Hepatocyte (in vitro differentiated cells): ENCODE measurements around the gene PILRB. TPM values are rescaled to one million over a fixed set of nuclear protein-coding genes. Genes with fewer than 3 reads are reported as not detected.
A peak's percentile ranks its signal among the peaks of the same experiment; 100 is the strongest.
"Not testable (repeated sequence)": the region's sequence is repeated elsewhere in the genome, so short reads cannot be mapped to it uniquely, and the experiment has no call there.

Experiments used
- DNase-seq: peaks from one replicate; pipeline ENCODE4 v3.0.0-alpha.2; 2016; ENCODE audit warnings: low spot score
- H2AFZ ChIP-seq: fragments of 200-600 bp; sonication (generic); 2 replicates; pipeline ENCODE4 v1.6.0; 2016; ENCODE audit warnings: antibody characterized with exemption, mild to moderate bottlenecking
- H3K27ac ChIP-seq: fragments of 200-600 bp; sonication (generic); 2 replicates; pipeline ENCODE4 v1.5.1; 2016; ENCODE audit warnings: mild to moderate bottlenecking
- H3K27me3 ChIP-seq: fragments of 200-600 bp; sonication (generic); 2 replicates; pipeline ENCODE4 v1.6.1; 2016
- H3K36me3 ChIP-seq: fragments of 200-600 bp; sonication (generic); replicated peaks from 2 replicates; pipeline ENCODE4 v1.5.1; 2016; ENCODE audit warnings: low read depth; ENCODE audit not compliant: insufficient read depth
- H3K4me1 ChIP-seq: fragments of 200-600 bp; sonication (generic); 2 replicates; pipeline ENCODE4 v1.5.1; 2016; ENCODE audit warnings: mild to moderate bottlenecking, moderate library complexity; ENCODE audit not compliant: insufficient read depth
- H3K4me2 ChIP-seq: fragments of 200-600 bp; sonication (generic); 2 replicates; pipeline ENCODE4 v1.6.0; 2016
- H3K4me3 ChIP-seq: fragments of 200-600 bp; sonication (generic); 2 replicates; pipeline ENCODE4 v1.5.1; 2016; ENCODE audit warnings: mild to moderate bottlenecking
- H3K79me2 ChIP-seq: fragments of 200-600 bp; sonication (generic); 2 replicates; pipeline ENCODE4 v1.6.0; 2017; ENCODE audit warnings: mild to moderate bottlenecking
- H3K9me2 ChIP-seq: fragments of 200-600 bp; sonication (generic); replicated peaks from 2 replicates; pipeline ENCODE4 v1.6.0; 2017; ENCODE audit warnings: mild to moderate bottlenecking; ENCODE audit not compliant: insufficient read depth
- H3K9me3 ChIP-seq: fragments of 200-600 bp; sonication (generic); 2 replicates; pipeline ENCODE4 v1.5.1; 2016; ENCODE audit warnings: low read depth, mild to moderate bottlenecking
- H4K20me1 ChIP-seq: fragments of 200-600 bp; sonication (generic); 2 replicates; pipeline ENCODE4 v1.6.0; 2016; ENCODE audit warnings: mild to moderate bottlenecking; ENCODE audit not compliant: insufficient read depth, poor library complexity, severe bottlenecking
- CTCF ChIP-seq: fragments of 200-600 bp; sonication (generic); IDR thresholded peaks from 2 replicates; pipeline ENCODE4 v1.5.1; 2016; ENCODE audit warnings: antibody characterized with exemption, mild to moderate bottlenecking; ENCODE audit not compliant: poor library complexity
- EZH2 ChIP-seq: fragments of 200-600 bp; sonication (generic); IDR thresholded peaks from 2 replicates; pipeline ENCODE4 v1.6.1; 2016; ENCODE audit warnings: antibody characterized with exemption, mild to moderate bottlenecking, borderline replicate concordance
- EZH2phosphoT487 ChIP-seq: fragments of 200-600 bp; sonication (generic); IDR thresholded peaks from one replicate; pipeline ENCODE4 v1.6.1; 2018; ENCODE audit warnings: antibody characterized with exemption, mild to moderate bottlenecking, low read depth, moderate library complexity; ENCODE audit not compliant: unreplicated experiment, severe bottlenecking
- WGBS: methylation state at CpG from one replicate; pipeline ENCODE4 v1.1.6; 2016; ENCODE audit warnings: low lambda C conversion rate; ENCODE audit errors: missing lambda C conversion rate; 5-methylcytosine and 5-hydroxymethylcytosine counted together
- polyA plus RNA-seq: library from polyadenylated mRNA; unstranded; fragments of >200 nt; fragmentation: Nextera tagmentation; extraction: Ambion mirVana; gene quantifications from 2 replicates; pipeline ENCODE4 v1.2.1, GENCODE V29; 2016
- total RNA-seq: library from RNA; depleted of rRNA; stranded (reverse); fragments of >200 nt; gene quantifications from 2 replicates; pipeline ENCODE4 v1.2.3, GENCODE V29; 2014

The PILRB gene
- 17.8 and 33.2 TPM in 2 replicates for total RNA-seq
- polyA plus RNA-seq = 37.4 and 63.4 TPM in 2 replicates

GRCh38 chr7:100358027-100358856 lies at the start of gene PILRB:
Gene PILRB, plus strand, starts transcription at chr7:100358117. Its CDS starts 186 bp downstream, at chr7:100358303.
- H3K27me3 ChIP-seq = no peaks in the 10 kb centered on the region
- WGBS = 86% methylated on average over 10 of the region's 11 CpGs
- TF ChIP-seq CTCF = no peak
- TF ChIP-seq EZH2phosphoT487 = no peak
- no peak for TF ChIP-seq EZH2
- no peak within 1 kb of the TSS for H2AFZ ChIP-seq
- H3K36me3 ChIP-seq = no peaks in the 10 kb centered on the region
- no peaks in the 10 kb centered on the region for H3K9me3 ChIP-seq
- H3K4me2 ChIP-seq = no peak within 1 kb of the TSS
- H3K4me3 ChIP-seq = no peak within 1 kb of the TSS
- no peak for DNase-seq
- no peaks in the 10 kb centered on the region for H3K9me2 ChIP-seq
- H4K20me1 ChIP-seq = no peaks in the 10 kb centered on the region
- H3K27ac ChIP-seq = no peak within 1 kb of the TSS
- H3K79me2 ChIP-seq = no peaks in the 10 kb centered on the region
- no peaks in the 10 kb centered on the region for H3K4me1 ChIP-seq

GRCh38 chr7:100318329-100318728 lies 39.6 kb upstream of the PILRB start:
- H3K36me3 ChIP-seq, H3K9me3 ChIP-seq, H3K4me2 ChIP-seq, H3K4me1 ChIP-seq, H4K20me1 ChIP-seq, H3K9me2 ChIP-seq, H2AFZ ChIP-seq, H3K27ac ChIP-seq, H3K27me3 ChIP-seq, H3K4me3 ChIP-seq, DNase-seq, H3K79me2 ChIP-seq: not testable (repeated sequence)
- 100% methylated on average over 4 of the region's 5 CpGs for WGBS

DNA sequence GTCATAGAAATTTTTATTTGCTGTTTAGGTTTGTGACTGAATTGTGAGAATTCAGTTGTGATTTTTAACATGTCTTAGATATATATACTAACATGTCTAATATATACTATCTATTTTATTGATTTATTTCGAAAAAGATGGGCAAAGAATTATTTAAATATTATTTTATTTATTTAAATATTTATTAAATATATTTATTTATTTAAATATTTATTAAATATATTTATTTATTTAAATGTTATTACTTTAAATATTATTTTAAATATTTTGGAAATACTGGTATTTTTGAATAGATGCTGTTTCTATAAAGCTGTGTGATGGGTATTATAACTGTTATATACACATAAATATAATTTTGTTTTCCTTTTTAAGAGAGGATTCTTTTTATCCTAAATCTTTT lies 36.3 kb upstream of the PILRB start:
- not testable (repeated sequence) for H3K79me2 ChIP-seq, H3K4me1 ChIP-seq, H4K20me1 ChIP-seq, H3K9me2 ChIP-seq, H3K36me3 ChIP-seq, H3K4me3 ChIP-seq, H3K27ac ChIP-seq, DNase-seq, H3K27me3 ChIP-seq, H3K9me3 ChIP-seq, H2AFZ ChIP-seq, H3K4me2 ChIP-seq
- 94% methylated on average over 1 of the region's 1 CpG for WGBS

GRCh38 chr7:100324194-100324593 lies 33.7 kb upstream of the PILRB start:
- H3K79me2 ChIP-seq, H2AFZ ChIP-seq, H3K27ac ChIP-seq, H3K4me2 ChIP-seq, H3K9me2 ChIP-seq, H3K9me3 ChIP-seq, H3K36me3 ChIP-seq, H3K27me3 ChIP-seq, H3K4me1 ChIP-seq, H3K4me3 ChIP-seq, DNase-seq, H4K20me1 ChIP-seq: not testable (repeated sequence)
- 93% methylated on average over 13 of the region's 13 CpGs for WGBS

DNA sequence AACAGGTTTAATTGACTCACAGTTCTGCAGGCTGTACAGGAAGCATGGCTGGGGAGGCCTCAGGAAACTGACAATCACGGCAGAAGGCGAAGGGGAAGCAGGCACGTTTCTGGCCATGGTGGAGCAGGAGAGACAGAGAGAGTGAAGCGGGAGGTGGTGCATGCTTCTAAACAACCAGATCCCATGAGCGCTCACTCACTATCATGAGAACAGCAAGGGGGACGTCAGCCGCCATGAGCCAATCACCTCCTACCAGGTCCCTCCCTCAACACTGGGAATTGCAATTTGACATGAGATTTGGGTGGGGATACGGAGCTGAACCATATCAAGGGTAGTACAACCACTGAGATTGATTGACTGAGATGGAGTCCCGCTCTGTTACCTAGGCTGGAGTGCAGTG lies 32.2 kb upstream of the PILRB start:
- not testable (repeated sequence) for H3K4me3 ChIP-seq, DNase-seq, H3K4me2 ChIP-seq, H2AFZ ChIP-seq, H3K79me2 ChIP-seq, H3K9me3 ChIP-seq, H4K20me1 ChIP-seq, H3K9me2 ChIP-seq, H3K36me3 ChIP-seq, H3K4me1 ChIP-seq, H3K27me3 ChIP-seq, H3K27ac ChIP-seq
- 95% methylated on average over 9 of the region's 9 CpGs for WGBS

- H3K4me3 ChIP-seq, H3K4me1 ChIP-seq, H2AFZ ChIP-seq, H3K36me3 ChIP-seq, H3K79me2 ChIP-seq, H4K20me1 ChIP-seq, H3K27ac ChIP-seq, H3K27me3 ChIP-seq, H3K9me2 ChIP-seq, H3K4me2 ChIP-seq, H3K9me3 ChIP-seq, DNase-seq: not testable (repeated sequence)
- WGBS = 95% methylated on average over 8 of the region's 11 CpGs
Measured at GRCh38 chr7:100326914-100327313, 31.0 kb upstream of the PILRB start.

DNA sequence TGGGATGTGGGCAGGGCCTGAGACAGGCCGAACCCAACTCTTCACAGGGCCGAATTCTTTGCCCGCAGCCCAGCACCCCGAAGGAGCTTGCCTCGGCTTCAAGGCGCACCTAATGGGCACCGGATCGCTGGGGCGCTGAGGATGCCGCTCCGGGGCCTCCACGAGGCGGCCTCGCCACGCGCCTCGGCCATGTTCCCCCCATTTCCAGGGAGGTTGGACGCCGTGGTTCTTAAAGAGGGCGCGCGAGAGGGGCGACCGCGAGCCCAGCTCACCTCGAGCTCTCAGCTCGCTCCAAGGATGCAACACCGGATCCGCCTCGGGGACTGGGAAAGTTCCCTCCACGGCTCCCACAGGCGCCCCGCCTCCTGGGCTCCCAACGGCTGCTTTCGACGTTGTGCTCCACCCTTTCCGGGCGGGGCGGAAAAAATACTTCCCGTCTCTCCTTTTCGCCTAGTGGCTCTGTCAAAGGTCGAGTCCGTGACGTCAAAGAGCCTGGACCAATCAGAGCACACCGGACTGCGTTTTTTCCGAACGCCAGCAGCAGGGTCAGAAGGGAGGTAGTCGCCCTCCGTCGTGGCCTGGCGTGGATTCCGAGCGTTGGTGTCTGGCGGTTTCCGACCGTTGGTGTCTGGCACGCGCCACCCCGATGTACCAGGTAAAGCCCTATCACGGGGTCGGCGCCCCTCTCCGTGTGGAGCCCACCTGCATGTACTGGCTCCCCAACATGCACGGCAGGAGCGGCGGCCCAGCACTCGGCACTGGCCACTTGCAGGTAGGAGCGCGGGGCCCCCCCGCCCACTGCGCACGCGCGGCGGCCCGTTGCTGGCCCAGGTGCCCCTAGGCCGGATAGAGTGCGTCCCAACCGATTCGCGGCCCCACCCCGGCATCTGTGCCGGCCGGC lies 22.1 kb upstream of the PILRB start:
- H4K20me1 ChIP-seq, H3K27me3 ChIP-seq: not testable (repeated sequence)
- H2AFZ ChIP-seq = peak overlapping the region; percentile 92

More for the DNA sequence above, 22.1 kb upstream of the PILRB start:
- Histone ChIP-seq H3K4me2 (peak overlapping the region; percentile 83), H3K79me2 (peaks cover 32% of the 10 kb centered on the region), H3K4me3 (peak overlapping the region; percentile 97), H3K27ac (peak overlapping the region; percentile 98)
- not testable (repeated sequence) for H3K9me2 ChIP-seq, H3K36me3 ChIP-seq, H3K9me3 ChIP-seq, H3K4me1 ChIP-seq
- WGBS = under 1% methylated on average over 81 of the region's 85 CpGs
- peak; percentile 92 for DNase-seq
